Measurements from ENCODE around the gene CTSD. TPM values are rescaled to one million over a fixed set of nuclear protein-coding genes. Genes with fewer than 3 reads are reported as not detected.
A peak's percentile ranks its signal among the peaks of the same experiment; 100 is the strongest.

The CTSD gene
- total and polyA plus RNA-seq, 2 of the 8 experiments (the other 6 are each of a cell fraction or from before 2014, with no cell fraction given): 169 to 173 TPM

- Histone ChIP-seq H4K91ac (replicated peaks; ENCODE audit: insufficient read length, low read length) (no peak overlapping the region), H3K56ac (replicated peaks; ENCODE audit: insufficient read length, low read depth, low read length) (no peak overlapping the region), H3K9me3 (ENCODE audit: insufficient read depth in 2 of 2, low read depth in 1 of 2, low read length in 1 of 2) (no peaks in the 10 kb centered on the region), H3K14ac (ENCODE audit: insufficient read length) (no peak overlapping the region), H4K5ac (ENCODE audit: insufficient read length, low read depth, low read length) (no peak overlapping the region), H3K4me1 (replicated peaks in 1 of 4; ENCODE audit: control insufficient read depth in 3 of 4, insufficient read depth in 4 of 4, low read length in 3 of 4) (no peaks in the 10 kb centered on the region), H3K36me3 (ENCODE audit: control insufficient read depth in 2 of 4, insufficient read depth in 4 of 4, low read length in 3 of 4) (no peaks in the 10 kb centered on the region), H3K27ac (ENCODE audit: low read depth, low read length) (no peak overlapping the region), H3K4ac (replicated peaks; ENCODE audit: insufficient read length, low read depth, low read length) (no peak overlapping the region), H4K20me1 (replicated peaks in 1 of 2; ENCODE audit: control insufficient read depth in 1 of 2, insufficient read depth in 2 of 2, low read length in 2 of 2) (peaks cover 0 to 1% of the 10 kb centered on the region in 2 experiments), H2AK5ac (ENCODE audit: low read depth, low read length) (no peak overlapping the region), H3K18ac (ENCODE audit: extremely low read depth, low read length) (no peak overlapping the region), H3K79me2 (ENCODE audit: control insufficient read depth in 1 of 2, insufficient read depth in 2 of 2, low read length in 2 of 2) (no peaks in the 10 kb centered on the region), H2BK20ac (ENCODE audit: low read length) (no peak overlapping the region), H3K4me3 (ENCODE audit: extremely low read depth in 1 of 4, insufficient read depth in 2 of 4, low read depth in 3 of 4, low read length in 4 of 4) (no peak overlapping the region), H2BK15ac (ENCODE audit: low read length) (no peak overlapping the region; the same call in 1 of the 2 replicates), H2BK120ac (replicated peaks; ENCODE audit: low read depth, low read length) (no peak overlapping the region), H3K79me1 (ENCODE audit: low read depth, low read length) (no peaks in the 10 kb centered on the region), H2BK5ac (ENCODE audit: low read depth, low read length) (no peak overlapping the region), H2AFZ (ENCODE audit: low read length) (no peak overlapping the region), H3K23ac (ENCODE audit: insufficient read length) (no peak overlapping the region), H3K4me2 (ENCODE audit: insufficient read depth in 1 of 2, low read depth in 2 of 2, low read length in 2 of 2) (no peak overlapping the region), H3K9ac (replicated peaks in 1 of 4; ENCODE audit: extremely low read depth in 1 of 4, low read depth in 3 of 4, low read length in 3 of 4) (no peak overlapping the region), H3K27me3 (replicated peaks in 1 of 4; ENCODE audit: control insufficient read depth in 3 of 4, extremely low read depth in 1 of 4, insufficient read depth in 3 of 4, low read length in 3 of 4) (no peaks in the 10 kb centered on the region; a peak in 1 of 7 replicates), H3K23me2 (ENCODE audit: low read depth, low read length) (no peaks in the 10 kb centered on the region), H4K8ac (ENCODE audit: extremely low read depth, insufficient read depth, low read length) (peak overlapping the region; percentile 16; the same call in 1 of the 2 replicates), H2BK12ac (ENCODE audit: low read depth, low read length) (no peak overlapping the region)
- ChIA-PET POLR2A (ENCODE audit: partially characterized antibody) (interaction anchor here (0.5 kb wide), 1 partner anchor 8 kb away, joined by 4 read pairs; no protein-coding TSS in a partner anchor), CTCF (ENCODE audit: partially characterized antibody) (interaction anchor here (0.6 to 1.4 kb wide), 4 partner anchors 21 to 169 kb away, joined by 3 to 4 read pairs (median 4); no protein-coding TSS in a partner anchor)
- WGBS, 2 experiments (ENCODE audit: extremely low coverage in 1 of 2, insufficient coverage in 1 of 2, insufficient read length in 1 of 2, insufficient replicate concordance in 2 of 2, low coverage in 1 of 2, low lambda C conversion rate in 2 of 2, missing lambda C conversion rate in 1 of 2): 91% methylated on average over 23 of the region's 24 CpGs; no CpG with 5 or more reads in 1 of the 2 experiments
- no peak for FAIRE-seq
- DNase-seq (ENCODE audit: low read depth in 1 of 2, low spot score in 2 of 2): no peak
Measured at GRCh38 chr11:1714908-1715885, 48.5 kb downstream of the CTSD start.
